GF-D8 (cell line): ENCODE results near the gene TBL1X.

Experiments
- DNase-seq: peaks from one replicate; lab custom pipeline; 2025; lab: John Stamatoyannopoulos, UW

TBL1X gene

GRCh38 chrX:9498236-9498635 lies 33.4 kb downstream of the TBL1X start:
- no peak for DNase-seq

DNA sequence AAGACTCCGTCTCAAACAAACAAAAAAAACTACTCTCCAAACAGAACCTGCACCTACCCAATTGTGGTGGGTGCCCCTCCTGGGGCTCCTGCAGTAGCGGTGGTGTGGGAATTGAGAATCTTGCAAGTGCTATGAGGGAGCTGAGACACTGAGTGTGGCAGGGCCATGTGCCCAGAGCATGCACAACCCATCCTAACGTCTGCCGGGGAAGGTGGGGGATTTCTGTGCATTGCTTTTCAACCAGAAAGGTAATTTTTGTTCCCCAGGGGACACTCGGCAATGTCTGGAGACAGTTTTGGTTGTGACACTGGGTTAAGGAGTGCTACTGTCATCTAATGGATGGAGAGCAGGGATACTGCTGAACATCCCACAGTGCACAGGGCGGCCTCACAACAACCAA lies 35.7 kb downstream of the TBL1X start:
- DNase-seq: no peak

GRCh38 chrX:9501362-9501761 lies 36.5 kb downstream of the TBL1X start:
- no peak for DNase-seq

- no peak for DNase-seq
These were observed 38.4 kb downstream of the TBL1X start for GRCh38 chrX:9503261-9503660.

- no peak for DNase-seq
These were observed 45.5 kb downstream of the TBL1X start for GRCh38 chrX:9510366-9510765.

GRCh38 chrX:9510980-9511379 lies 46.1 kb downstream of the TBL1X start:
- DNase-seq: no peak

DNA sequence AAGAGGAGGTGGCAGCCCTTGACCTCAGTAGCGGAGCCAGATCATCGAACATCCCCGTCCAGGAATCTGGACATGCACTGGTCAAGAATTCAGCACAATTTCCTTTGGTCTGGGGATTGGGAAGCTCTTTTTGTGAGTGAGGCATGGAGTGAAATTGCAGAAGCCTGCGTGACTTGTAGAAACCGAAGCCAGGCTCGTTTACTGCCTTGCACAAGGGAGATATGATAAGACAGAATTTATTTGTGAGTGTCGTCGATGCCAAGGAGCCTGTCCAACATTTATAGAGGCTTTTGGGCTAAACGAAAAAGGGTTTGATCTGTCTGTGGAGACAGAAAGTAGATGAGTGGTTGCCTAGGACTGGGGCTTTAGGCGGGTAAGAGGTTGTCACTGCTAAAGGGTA lies 50.6 kb downstream of the TBL1X start:
- no peak for DNase-seq

DNA sequence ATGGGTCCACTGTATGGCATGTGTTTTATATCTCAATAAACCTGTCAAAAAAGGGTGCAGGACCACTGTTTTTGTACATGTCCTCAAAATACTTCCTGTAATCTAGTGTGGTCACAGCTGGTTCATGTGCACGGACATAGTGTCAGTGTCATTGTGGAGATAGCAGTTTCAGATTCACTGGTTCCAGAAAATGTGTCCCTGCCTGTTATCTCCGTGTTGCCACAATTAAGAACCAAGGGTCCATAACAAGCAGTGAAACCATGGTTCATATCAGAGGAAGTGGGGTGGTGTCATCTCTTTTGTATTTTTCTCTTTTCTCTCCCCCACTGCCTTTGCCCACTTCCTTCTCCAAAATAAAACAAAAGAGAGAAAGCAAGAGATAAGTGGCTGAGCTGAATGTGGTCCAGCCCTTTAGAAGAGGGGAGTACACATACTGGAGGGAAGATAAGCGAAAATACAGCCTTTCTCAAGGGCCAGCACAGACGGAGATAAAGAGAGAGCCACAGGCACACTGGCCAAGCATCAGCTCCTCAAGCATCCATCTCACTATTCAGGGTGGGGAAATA lies 51.2 kb downstream of the TBL1X start:
- peak; percentile 67 for DNase-seq

DNA sequence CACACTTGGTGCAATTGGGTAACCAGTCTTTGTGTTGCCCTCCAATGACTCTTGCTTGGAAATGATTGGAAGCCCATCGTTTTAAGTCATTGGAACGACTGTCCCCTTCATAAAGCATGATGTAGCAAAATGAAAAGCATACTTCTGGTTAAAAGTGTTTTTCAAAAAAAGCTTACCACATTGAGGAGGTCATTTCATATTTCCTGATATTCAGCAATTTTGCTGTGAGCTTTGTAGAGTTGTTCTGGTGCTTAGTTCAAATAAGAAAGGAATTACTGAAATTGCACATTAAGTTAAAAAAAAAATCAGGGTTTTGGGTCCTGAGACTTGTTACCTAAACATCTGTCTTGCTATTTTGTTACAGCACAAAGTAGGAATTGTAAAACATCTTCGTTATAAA lies 51.8 kb downstream of the TBL1X start:
- no peak for DNase-seq

GRCh38 chrX:9518051-9518450 lies 53.2 kb downstream of the TBL1X start:
- no peak for DNase-seq

GRCh38 chrX:9518889-9519288 lies 54.0 kb downstream of the TBL1X start:
- DNase-seq: no peak

GRCh38 chrX:9519546-9520216 lies 54.8 kb downstream of the TBL1X start:
- no peak for DNase-seq

- DNase-seq: no peak
These were observed 55.3 kb downstream of the TBL1X start for GRCh38 chrX:9520217-9520590.

DNA sequence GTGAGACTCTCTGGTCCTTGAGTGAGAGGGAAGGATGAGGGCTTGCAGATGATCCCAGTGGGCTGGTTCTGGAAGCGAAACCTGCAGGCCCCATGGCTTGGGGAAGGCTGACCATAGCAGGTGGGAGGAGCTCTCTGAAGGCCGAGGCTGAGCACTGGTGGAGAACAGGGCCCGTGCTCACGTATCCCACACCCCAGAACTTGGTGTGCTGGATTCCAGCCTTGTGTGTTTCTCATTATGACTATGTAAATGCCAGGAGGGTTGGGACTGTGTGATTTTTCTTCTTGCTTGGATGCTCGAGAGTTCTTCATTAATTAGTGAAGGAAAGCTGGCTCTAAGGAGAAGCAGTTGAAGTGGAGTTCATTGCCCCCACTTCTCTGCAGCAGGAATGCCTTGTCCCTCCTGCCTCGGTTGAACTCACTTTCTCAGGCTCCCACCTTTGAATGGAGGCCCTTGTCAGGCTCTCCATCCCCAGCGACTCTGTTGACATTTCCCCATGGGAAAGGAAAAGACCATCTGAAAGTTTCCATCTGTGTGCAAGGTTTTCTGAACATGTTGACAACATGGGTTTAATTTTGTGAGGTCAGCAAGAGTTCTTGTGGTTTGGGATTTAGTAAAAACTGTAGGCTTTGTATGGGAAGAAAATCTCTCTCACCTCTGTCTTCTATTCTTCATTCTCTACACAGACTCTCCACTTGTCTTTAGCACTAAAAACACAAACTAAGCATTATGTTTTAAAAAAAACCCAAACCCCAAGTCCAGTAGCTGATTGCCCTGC lies 57.7 kb downstream of the TBL1X start:
- no peak for DNase-seq

DNA sequence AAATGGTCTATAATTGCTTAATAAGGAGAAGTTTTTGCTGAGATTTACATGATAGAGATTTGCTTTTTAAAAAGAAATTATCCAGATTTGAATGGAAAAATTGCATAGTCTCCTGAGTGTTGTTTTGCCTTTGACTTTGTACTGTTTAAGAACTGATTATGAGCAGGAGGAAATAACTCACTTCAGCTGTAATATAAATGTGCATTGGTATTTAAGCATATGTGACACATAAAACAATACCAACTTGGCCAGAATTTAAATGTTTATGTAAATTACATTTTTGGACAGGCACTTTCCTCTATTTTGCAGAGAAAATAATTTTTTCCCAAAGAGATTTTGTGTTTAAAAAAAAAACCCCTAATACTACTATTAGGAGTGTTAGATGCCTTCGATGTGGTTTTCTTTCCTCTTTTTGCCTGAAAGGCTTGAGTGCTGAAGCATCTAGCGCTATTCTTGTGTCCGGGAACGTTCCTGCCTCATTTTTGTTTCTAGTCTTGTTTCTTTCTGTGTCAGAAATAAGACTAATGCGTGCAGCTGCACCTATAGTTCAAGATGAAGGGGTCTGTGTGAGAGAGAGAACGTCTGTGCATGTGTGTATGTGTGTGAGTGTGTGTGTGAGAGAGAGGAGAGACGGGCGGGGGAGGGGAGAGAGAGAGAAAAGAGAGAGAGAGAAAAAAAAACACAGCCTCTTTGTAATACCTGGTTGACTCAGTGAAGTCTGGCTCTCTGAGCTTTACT lies 60.8 kb downstream of the TBL1X start:
- no peak for DNase-seq

DNA sequence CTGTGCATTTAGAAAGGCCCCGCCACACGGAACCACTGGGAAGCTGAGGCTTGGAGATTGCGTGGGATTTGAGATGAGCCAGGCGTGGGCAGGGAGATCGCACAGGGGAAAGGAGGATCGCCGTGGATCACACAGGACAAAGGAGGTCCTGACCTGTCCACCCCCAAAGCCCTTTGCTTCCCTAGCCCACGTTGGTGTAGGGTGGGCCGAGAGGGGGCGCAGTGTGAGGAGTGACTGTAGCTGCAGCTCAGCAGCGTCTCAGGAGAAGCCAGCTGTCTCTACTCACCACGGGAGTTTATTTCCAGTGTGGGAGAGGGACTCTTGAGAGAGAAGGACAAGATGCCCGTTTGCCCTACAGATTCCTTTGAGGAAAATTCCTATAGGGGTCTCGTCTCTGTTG lies 62.1 kb downstream of the TBL1X start:
- no peak for DNase-seq

DNA sequence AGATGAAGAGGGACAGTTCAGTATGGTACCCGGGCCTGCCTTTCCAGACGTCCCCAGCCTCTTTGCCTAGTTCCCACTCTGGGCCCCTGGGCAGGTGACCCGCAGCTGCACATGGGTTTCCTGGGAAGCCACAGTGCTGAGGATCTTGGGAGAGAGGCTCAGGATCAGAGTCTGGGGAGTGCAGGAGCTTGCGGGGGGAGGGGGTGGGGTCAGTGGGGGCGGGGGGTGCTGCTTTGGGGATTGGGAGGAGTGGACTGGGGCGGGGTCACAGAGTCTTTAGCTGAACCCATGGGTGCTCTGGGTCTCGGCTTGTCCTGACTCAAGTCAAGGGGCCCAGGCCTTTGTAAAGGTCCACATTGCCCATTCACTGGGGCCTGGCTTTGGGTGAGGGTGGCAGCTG lies 63.6 kb downstream of the TBL1X start:
- no peak for DNase-seq

DNA sequence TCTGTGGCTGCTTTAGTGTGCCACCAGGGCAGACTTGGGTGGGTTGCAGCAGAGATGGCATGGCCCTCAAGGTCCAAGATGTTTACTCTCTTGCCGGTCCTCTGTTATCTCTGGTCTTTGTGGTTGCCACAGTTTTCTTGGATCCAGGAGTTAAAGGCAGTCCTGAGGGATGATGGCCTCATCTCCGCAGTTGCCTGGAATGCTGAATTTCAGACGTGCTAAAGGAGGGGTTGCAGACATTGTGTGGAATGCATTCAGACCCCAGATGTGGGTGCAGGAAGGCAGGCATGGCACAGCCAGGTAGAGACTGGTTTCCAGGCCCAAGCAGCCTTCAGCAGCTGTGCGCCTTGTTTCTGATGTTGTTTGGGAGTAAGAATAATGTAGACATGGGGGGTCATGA lies 64.4 kb downstream of the TBL1X start:
- no peak for DNase-seq

DNA sequence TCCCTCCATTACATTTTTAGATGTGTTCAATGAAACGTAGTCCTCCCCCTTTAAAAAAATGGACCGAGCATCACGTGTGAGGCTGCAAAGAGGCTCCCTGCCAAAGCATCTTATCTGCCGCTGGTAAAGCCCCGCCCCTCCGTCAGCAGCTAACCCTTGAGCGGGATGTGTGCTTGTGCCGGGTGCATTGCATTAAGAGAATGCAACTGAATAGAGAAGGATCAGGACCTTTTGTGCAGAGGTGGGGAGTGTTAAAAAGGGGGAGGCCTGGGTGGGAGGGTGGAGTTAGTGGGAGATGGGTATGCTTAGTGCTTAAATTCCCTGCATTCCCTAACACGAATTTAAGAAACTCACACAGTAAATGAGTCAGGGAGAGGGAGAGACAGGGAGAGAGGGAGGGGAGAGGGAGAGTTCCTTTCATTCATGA lies 66.0 kb downstream of the TBL1X start:
- no peak for DNase-seq

DNA sequence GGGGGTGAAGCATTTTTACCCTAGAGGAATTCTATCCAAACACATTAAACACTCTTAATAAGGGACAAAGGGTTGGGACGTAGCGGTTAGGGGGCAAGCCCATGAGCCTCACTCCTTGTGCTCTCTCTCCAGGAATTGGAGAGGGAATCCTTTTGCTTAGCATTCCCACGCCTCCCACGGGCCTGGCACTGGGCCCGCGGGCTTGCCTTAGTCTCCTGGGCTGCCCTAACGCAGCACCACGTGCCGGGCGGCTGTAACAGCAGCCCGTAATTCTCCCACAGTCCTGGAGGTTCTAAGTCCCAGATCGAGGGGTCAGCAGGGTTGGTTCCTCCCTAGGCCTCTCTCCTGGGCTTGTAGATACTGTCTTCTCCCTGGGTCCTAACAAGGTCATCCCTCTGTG lies 67.5 kb downstream of the TBL1X start:
- no peak for DNase-seq

DNA sequence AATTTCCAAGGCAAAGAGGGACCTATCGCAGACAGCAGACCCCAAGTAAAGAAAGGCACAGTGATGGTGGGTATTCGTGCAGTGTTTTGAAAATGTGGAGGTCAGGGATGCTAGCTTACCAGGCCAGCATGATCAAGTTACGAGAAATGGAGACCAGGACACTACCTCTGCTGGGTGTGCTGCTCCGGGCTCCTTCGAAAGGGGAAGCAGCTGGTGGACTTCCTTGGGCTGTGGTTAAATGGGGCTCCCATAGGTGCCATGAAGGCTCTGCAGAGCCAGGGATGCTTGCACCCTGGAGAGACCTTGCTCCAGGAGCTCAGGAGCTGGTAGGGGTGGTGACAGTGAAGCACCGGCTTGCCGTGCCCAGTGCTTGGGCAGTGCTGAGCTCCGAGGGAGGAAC lies 68.8 kb downstream of the TBL1X start:
- DNase-seq: peak; percentile 26

- DNase-seq: no peak
These were observed 69.8 kb downstream of the TBL1X start for GRCh38 chrX:9534686-9535085.

DNA sequence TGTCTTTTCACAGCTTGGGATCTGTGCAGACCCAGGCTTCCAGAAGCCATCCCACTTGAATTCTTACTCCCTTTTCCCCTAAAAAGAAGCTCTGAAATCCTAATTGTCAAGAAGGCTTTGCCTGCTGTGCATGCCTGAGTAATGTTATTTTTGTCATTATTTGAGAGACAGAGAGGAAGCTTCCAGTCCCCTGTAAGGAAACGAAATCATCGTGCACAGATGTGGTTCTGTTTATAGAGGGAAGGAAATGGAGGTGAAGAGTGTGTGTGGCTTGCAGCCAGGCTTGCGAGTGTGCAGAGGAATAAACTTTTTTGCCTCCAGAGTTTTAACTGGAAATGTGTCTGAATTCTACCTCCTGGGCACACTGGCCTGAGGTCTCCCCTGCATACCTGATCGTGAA lies 70.2 kb downstream of the TBL1X start:
- DNase-seq: peak; percentile 19
